GM13976 (cell line): ENCODE data around the gene KLK8.

ENCODE experiments used
- DNase-seq: peaks from one replicate; pipeline ENCODE4 v3.0.0; 2012; ENCODE audit warnings: low spot score
- in situ Hi-C: fragments of 300-500 bp; cut with MboI; formaldehyde crosslinking; loops from one replicate; pipeline ENCODE4 v1.12.0; 2022; ENCODE audit warnings: low sequenced_read_pairs, mixed read lengths, inconsistent platforms; ENCODE audit not compliant: unreplicated experiment
- TF ChIP-seq, protein P1 (sequence below): IDR thresholded peaks from 2 replicates; pipeline ENCODE4 v1.5.1; 2012; ENCODE audit warnings: borderline replicate concordance, mild to moderate bottlenecking; ENCODE audit not compliant: insufficient read depth; ENCODE audit errors: extremely low read depth, missing control alignments, control extremely low read depth

The KLK8 gene

GRCh38 chr19:50959731-50960500 lies 41.5 kb downstream of the KLK8 start:
- TF ChIP-seq, protein P1, sequence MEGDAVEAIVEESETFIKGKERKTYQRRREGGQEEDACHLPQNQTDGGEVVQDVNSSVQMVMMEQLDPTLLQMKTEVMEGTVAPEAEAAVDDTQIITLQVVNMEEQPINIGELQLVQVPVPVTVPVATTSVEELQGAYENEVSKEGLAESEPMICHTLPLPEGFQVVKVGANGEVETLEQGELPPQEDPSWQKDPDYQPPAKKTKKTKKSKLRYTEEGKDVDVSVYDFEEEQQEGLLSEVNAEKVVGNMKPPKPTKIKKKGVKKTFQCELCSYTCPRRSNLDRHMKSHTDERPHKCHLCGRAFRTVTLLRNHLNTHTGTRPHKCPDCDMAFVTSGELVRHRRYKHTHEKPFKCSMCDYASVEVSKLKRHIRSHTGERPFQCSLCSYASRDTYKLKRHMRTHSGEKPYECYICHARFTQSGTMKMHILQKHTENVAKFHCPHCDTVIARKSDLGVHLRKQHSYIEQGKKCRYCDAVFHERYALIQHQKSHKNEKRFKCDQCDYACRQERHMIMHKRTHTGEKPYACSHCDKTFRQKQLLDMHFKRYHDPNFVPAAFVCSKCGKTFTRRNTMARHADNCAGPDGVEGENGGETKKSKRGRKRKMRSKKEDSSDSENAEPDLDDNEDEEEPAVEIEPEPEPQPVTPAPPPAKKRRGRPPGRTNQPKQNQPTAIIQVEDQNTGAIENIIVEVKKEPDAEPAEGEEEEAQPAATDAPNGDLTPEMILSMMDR, result no peak
- in situ Hi-C loops, result no loop called here

DNA sequence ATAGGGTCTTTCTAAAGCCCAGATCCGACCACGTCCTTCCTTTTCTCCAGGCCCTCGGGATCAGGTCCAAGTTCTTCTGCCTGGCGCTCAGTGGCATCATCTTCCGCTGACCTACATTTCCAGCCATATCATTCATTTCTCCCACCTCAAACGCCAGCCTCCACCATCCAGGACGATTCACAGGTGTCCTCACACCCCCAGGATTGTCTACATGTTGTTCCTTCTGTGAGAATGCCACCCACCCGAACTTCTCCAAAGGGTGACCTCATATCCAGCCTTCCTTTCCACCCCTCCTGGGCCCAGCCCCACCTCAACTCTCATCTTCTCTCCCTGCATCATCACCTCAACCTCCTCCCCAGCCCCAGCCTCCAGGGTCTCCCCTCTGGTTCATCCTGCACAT lies 43.8 kb downstream of the KLK8 start:
- TF ChIP-seq, protein P1, result no peak
- in situ Hi-C loops, result no loop called here
- no peak for DNase-seq

More at GRCh38 chr19:50959731-50960500, 41.5 kb downstream of the KLK8 start:
- DNase-seq, result no peak

DNA sequence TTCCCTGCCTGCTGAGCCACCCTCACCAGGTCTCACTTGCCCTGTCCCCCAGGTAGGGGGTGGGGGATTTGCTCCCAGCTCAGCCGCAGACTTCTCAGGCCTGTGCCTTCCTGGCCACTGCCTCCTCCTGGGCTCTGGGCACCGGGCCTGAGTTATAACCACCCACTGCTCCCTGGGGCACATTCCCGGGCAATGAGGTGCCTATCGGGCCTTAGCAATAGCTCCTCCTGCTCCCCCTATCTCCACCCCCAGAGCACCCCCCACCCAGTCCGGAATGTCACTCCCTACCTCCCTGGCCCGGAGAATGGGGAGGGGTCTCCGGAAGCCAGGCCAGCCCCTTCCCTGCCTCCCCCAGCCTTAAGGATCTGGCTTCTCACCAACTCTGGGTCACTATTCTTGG lies 48.5 kb downstream of the KLK8 start, which contains the start of gene KLK5:
Gene KLK5 (minus strand): TSS at position 129 of the 400 bp plus-strand sequence. CDS start 381 bp downstream, outside the sequence.
- in situ Hi-C loops, result no loop called here

GRCh38 chr19:50949861-50950260 lies 51.5 kb downstream of the KLK8 start:
- no peak for DNase-seq
- TF ChIP-seq, protein P1, result no peak
- in situ Hi-C loops, result no loop called here

More for the DNA sequence above, 48.5 kb downstream of the KLK8 start, which contains the start of gene KLK5:
- no peak for DNase-seq
- TF ChIP-seq, protein P1, result no peak

- in situ Hi-C loops, result no loop called here
- no peak for DNase-seq
- TF ChIP-seq, protein P1, result no peak
Measured at GRCh38 chr19:50947123-50947522, 54.3 kb downstream of the KLK8 start.
